Measurements from ENCODE around the gene PRR29.
"Not testable (repeated sequence)": the region's sequence is repeated elsewhere in the genome, so short reads cannot be mapped to it uniquely, and the experiment has no call there.

The PRR29 gene

GRCh38 chr17:63997341-63998048 is 656 bp upstream of the PRR29 start:
- DNase-seq: no peak

GRCh38 chr17:63998721-63999679 is 849 bp downstream of the PRR29 start:
- peak in 2 of 3 experiments; percentile 29 to 40 for DNase-seq

GRCh38 chr17:63999680-64000531 is 1.8 kb downstream of the PRR29 start:
- peak in 2 of 3 experiments; percentile 5 to 6 for DNase-seq

- no peak for DNase-seq
Observed at GRCh38 chr17:64001091-64001579, 3.0 kb downstream of the PRR29 start.

GRCh38 chr17:64001763-64002529 is 3.8 kb downstream of the PRR29 start:
- DNase-seq: no peak

GRCh38 chr17:64002658-64003525 is 4.7 kb downstream of the PRR29 start:
- no peak for DNase-seq

- DNase-seq: no peak
Observed at GRCh38 chr17:64003526-64004121, 5.5 kb downstream of the PRR29 start.

GRCh38 chr17:64004218-64004770 is 6.1 kb downstream of the PRR29 start:
- DNase-seq: no peak

- no peak for DNase-seq
Observed at GRCh38 chr17:64004903-64005733, 7.0 kb downstream of the PRR29 start.

GRCh38 chr17:64005734-64006167 is 7.6 kb downstream of the PRR29 start:
- peak; percentile 16 to 83 (median 54) for DNase-seq

- DNase-seq: no peak
Observed at GRCh38 chr17:64006361-64007088, 8.4 kb downstream of the PRR29 start.

GRCh38 chr17:64007089-64007837 is 9.1 kb downstream of the PRR29 start:
- not testable (repeated sequence) for DNase-seq

- no peak for DNase-seq
Observed at GRCh38 chr17:64007838-64008282, 9.7 kb downstream of the PRR29 start.

- no peak for DNase-seq
Observed at GRCh38 chr17:64008346-64008745, 10.2 kb downstream of the PRR29 start.

- no peak for DNase-seq
Observed at GRCh38 chr17:64008830-64009229, 10.7 kb downstream of the PRR29 start.

GRCh38 chr17:64009571-64010402 is 11.6 kb downstream of the PRR29 start:
- DNase-seq: no peak

- DNase-seq: no peak
Observed at GRCh38 chr17:64015447-64015846, 17.3 kb downstream of the PRR29 start.

Measured in NCI-H1417 (cell line).